Measurements from ENCODE around the gene COMMD10. TPM values are rescaled to one million over a fixed set of nuclear protein-coding genes. Genes with fewer than 3 reads are reported as not detected.

Gene COMMD10
- total RNA-seq, 1 donor from 2014 or later, result 10.9 TPM

Other genes with a start within 250 kb of the COMMD10 start
- 17.0 TPM for gene ATG12, start 243.5 kb upstream of the COMMD10 start, total RNA-seq
- gene AP3S1, start 243.1 kb upstream of the COMMD10 start, total RNA-seq, result 36.6 TPM
- 0.13 TPM for gene LVRN, start 122.5 kb upstream of the COMMD10 start, total RNA-seq
- not detected for gene ARL14EPL, start 52.6 kb upstream of the COMMD10 start, total RNA-seq

Measured in left lobe of liver (tissue), 1 donor.